Duodenal mucosa (tissue), 2 donors: Measurements from ENCODE around the gene TEX264.
"Not testable (repeated sequence)": the region's sequence is repeated elsewhere in the genome, so short reads cannot be mapped to it uniquely, and the experiment has no call there.

Experiments
- H3K27ac ChIP-seq: one replicate; pipeline ENCODE4 v1.7.0; 2013; ENCODE audit warnings: low read depth, low read length
- H3K27me3 ChIP-seq, 2 donors: one replicate each; pipeline ENCODE4 v1.7.0; 2013; ENCODE audit warnings: low read length in 2 of 2, control low read depth in 1 of 2; ENCODE audit not compliant: insufficient read depth in 2 of 2, control insufficient read depth in 1 of 2
- H3K36me3 ChIP-seq, 2 donors: one replicate each; pipeline ENCODE4 v1.7.0; 2013; ENCODE audit warnings: low read length in 2 of 2, control low read depth in 1 of 2; ENCODE audit not compliant: insufficient read depth in 2 of 2, control insufficient read depth in 1 of 2
- H3K4me1 ChIP-seq, 2 donors: one replicate each; pipeline ENCODE4 v1.7.0; 2013; ENCODE audit warnings: low read length in 2 of 2, control low read depth in 1 of 2; ENCODE audit not compliant: insufficient read depth in 2 of 2, control insufficient read depth in 1 of 2
- H3K4me3 ChIP-seq, 2 donors: one replicate each; pipeline ENCODE4 v1.7.0; 2013; ENCODE audit warnings: low read length in 2 of 2, low read depth in 1 of 2
- H3K9ac ChIP-seq, 2 donors: one replicate each; pipeline ENCODE4 v1.7.0; 2013; ENCODE audit warnings: low read length in 2 of 2, low read depth in 1 of 2
- H3K9me3 ChIP-seq, 2 donors: one replicate each; pipeline ENCODE4 v1.7.0; 2013; ENCODE audit warnings: low read length in 2 of 2, control low read depth in 1 of 2; ENCODE audit not compliant: control insufficient read depth in 1 of 2

The TEX264 gene

DNA sequence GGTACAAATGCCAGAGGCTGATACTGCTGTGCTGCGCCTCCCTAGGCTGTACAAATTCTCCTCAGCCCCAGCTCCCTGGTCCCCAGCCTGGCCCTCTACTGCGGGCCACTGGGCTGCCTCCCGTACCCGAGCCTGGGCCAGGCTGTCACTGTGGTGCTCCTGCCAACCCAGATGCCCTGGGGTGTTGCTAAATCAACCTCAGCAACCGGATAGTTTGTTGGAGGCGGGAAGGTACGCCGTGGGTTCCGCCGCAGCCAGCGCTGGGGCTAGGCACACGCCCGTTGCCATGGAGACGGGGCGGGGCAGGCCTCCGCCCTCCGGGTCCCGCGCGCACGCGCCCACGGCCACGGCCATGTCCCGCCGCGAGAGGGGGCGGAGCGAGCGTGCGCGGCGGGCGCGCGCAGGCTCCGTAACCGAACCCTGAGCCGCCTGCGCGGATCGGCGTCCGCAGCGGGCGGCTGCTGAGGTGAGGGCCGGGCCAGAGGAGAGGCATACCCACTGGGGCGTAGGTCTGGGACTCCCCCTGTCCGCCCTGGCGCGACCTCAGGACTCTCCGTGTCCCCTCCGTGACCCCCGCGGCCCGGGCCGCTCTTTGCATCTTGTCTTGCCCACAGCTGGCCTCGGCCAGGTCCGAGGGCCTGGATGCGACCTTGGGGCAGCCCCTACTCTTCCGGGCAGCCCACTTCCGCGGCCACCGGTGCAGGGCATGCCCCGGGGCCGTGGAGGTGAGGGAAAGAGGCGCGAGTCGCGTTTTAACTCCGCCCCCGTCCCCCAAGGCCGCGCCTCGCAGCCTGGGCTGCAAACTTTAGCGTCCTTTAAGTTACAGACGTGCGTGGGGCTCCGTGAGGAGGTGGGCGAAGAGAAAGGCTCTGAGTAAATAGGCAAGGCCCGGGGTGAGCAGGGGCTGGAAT lies at the start of gene TEX264:
TSS of gene TEX264 (plus strand) at position 430 of the 911 bp plus-strand sequence. CDS start 3,053 bp downstream, outside the sequence.
- peaks cover 29 to 36% of the 10 kb centered on the region in 2 donors for H3K4me1 ChIP-seq
- H3K9ac ChIP-seq: peak within 1 kb of the TSS; percentile 80 to 88
- peak within 1 kb of the TSS; percentile 76 for H3K27ac ChIP-seq
- no peaks in the 10 kb centered on the region for H3K27me3 ChIP-seq
- peaks cover 0 to 14% of the 10 kb centered on the region in 2 donors for H3K36me3 ChIP-seq
- no peaks in the 10 kb centered on the region for H3K9me3 ChIP-seq
- H3K4me3 ChIP-seq: peak within 1 kb of the TSS; percentile 76 to 86

DNA sequence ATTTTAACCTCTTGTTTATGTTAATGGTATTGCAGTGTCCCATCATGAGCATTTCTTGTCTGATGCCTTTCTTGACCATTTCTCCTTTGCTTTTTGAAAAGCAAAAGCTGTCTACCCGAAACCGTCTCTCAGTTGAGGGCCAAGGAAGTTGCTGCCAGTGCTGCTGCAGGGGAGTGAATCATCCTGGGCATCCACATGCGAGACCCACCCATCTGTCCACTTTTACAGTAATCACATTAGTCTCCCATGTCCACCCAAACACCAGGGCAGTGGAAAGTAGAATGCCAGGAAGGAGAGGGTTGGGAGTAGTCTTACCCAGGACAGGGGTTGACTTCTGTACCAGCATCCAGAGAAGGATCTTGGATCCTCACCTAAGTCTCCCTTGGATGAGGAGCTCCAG lies 48.6 kb upstream of the TEX264 start:
- H3K4me1 ChIP-seq: peaks cover 16 to 26% of the 10 kb centered on the region in 2 donors

DNA sequence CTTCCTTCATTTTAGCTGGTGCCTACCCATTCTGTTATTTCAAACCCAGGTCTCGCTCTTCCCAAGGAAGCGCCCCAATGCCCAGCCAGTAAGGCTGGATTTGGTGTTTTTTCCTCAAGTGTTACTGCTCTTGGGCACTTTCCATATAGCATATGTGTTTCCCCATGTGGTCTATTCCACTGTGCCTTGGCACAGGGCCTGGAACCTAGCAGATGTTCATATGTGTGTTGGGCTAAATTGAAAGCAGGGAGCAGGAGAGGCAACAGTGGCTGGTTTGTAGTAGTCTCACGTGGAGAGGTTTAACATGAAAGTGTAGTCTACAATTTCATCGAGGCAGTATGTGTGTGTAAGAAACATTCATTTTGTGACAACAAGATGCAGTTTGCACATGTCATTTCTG lies 48.2 kb upstream of the TEX264 start:
- Histone ChIP-seq H3K27ac (no peak overlapping the region), H3K9me3 (no peaks in the 10 kb centered on the region), H3K27me3 (no peaks in the 10 kb centered on the region), H3K4me3 (no peak overlapping the region), H3K4me1 (peaks cover 16 to 26% of the 10 kb centered on the region in 2 donors), H3K9ac (no peak overlapping the region), H3K36me3 (peaks cover 6 to 8% of the 10 kb centered on the region in 2 donors)

More for the DNA sequence above, 48.6 kb upstream of the TEX264 start:
- Histone ChIP-seq H3K9me3 (no peaks in the 10 kb centered on the region), H3K9ac (no peak overlapping the region), H3K27me3 (no peaks in the 10 kb centered on the region), H3K36me3 (peaks cover 2 to 4% of the 10 kb centered on the region in 2 donors), H3K27ac (no peak overlapping the region), H3K4me3 (no peak overlapping the region)

GRCh38 chr3:51630513-51630912 lies 40.5 kb upstream of the TEX264 start:
- no peak overlapping the region for H3K9ac ChIP-seq
- H3K27me3 ChIP-seq: no peaks in the 10 kb centered on the region
- H3K9me3 ChIP-seq: no peaks in the 10 kb centered on the region
- H3K27ac ChIP-seq: no peak overlapping the region
- no peaks in the 10 kb centered on the region for H3K4me1 ChIP-seq
- H3K36me3 ChIP-seq: peaks cover 37 to 65% of the 10 kb centered on the region in 2 donors
- no peak overlapping the region for H3K4me3 ChIP-seq

DNA sequence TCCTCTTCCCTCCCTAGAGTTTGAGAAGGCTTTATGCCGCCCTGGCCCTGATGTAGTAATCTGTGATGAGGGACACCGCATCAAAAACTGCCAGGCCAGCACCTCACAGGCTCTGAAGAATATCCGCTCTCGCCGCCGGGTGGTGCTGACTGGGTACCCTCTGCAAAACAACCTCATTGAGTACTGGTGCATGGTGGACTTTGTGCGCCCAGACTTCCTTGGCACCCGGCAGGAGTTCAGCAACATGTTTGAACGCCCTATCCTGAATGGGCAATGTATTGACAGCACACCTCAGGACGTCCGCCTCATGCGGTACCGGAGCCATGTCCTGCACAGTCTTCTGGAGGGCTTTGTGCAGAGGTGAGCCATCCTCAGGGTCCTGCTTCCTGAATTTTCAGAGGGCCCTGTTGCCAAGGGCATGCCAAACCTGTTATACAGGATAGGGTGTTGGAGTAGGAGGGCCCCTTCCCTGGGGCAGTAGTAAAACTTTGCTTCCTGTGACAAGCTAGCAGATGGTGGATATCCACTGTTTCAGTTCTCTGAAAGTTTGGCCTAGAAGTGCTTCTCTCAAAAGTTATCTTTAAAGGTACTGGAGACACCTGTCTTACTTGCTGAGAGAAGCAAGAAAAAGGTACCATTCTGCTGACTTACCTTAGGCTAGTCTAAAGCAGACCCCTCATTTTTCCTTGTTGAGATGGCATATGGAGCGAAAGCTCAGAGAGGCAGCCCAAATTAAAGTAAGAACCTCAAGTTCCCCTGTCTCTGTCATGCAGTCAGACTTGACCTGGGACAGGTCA lies 33.7 kb upstream of the TEX264 start:
- peaks cover 47 to 88% of the 10 kb centered on the region in 2 donors for H3K36me3 ChIP-seq
- no peak overlapping the region for H3K4me3 ChIP-seq
- H3K9me3 ChIP-seq: no peaks in the 10 kb centered on the region
- no peaks in the 10 kb centered on the region for H3K4me1 ChIP-seq
- no peak overlapping the region for H3K27ac ChIP-seq
- H3K27me3 ChIP-seq: no peaks in the 10 kb centered on the region
- no peak overlapping the region for H3K9ac ChIP-seq

DNA sequence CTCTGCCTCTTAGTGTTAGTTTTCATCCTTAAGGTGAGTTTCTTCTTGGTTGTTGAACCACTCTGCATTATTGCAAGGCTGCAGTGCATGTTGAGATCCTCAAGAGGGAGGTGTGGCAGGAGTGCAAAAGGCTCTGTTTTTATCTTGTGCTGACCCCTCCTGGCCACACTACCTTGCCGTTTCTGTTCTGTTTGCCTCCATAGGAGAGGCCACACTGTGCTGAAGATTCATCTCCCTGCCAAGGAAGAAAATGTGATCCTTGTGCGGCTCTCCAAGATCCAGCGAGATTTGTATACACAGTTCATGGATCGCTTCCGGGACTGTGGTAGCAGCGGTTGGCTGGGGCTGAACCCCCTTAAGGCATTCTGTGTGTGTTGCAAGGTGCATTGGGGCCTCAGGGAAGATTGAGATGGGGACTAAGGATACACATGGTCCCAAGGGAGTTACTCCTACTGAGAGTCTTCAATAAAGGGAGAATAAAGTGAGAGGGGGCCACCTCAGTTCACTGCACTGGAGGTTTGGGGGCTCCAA lies 33.0 kb upstream of the TEX264 start:
- H3K4me1 ChIP-seq: no peaks in the 10 kb centered on the region
- no peak overlapping the region for H3K9ac ChIP-seq
- no peaks in the 10 kb centered on the region for H3K9me3 ChIP-seq
- no peaks in the 10 kb centered on the region for H3K27me3 ChIP-seq
- H3K36me3 ChIP-seq: peaks cover 51 to 91% of the 10 kb centered on the region in 2 donors
- no peak overlapping the region for H3K27ac ChIP-seq
- no peak overlapping the region for H3K4me3 ChIP-seq

GRCh38 chr3:51642462-51642861 lies 28.6 kb upstream of the TEX264 start:
- no peak overlapping the region for H3K9ac ChIP-seq
- H3K9me3 ChIP-seq: no peaks in the 10 kb centered on the region
- H3K36me3 ChIP-seq: peaks cover 60 to 95% of the 10 kb centered on the region in 2 donors
- no peak overlapping the region for H3K27ac ChIP-seq
- no peak overlapping the region for H3K4me3 ChIP-seq
- H3K4me1 ChIP-seq: no peaks in the 10 kb centered on the region
- H3K27me3 ChIP-seq: no peaks in the 10 kb centered on the region

GRCh38 chr3:51646091-51646490 lies 25.0 kb upstream of the TEX264 start:
- no peaks in the 10 kb centered on the region for H3K27me3 ChIP-seq
- no peaks in the 10 kb centered on the region for H3K4me1 ChIP-seq
- no peaks in the 10 kb centered on the region for H3K9me3 ChIP-seq
- H3K27ac ChIP-seq: no peak overlapping the region
- no peak overlapping the region for H3K9ac ChIP-seq
- H3K4me3 ChIP-seq: no peak overlapping the region
- H3K36me3 ChIP-seq: peaks cover 40 to 70% of the 10 kb centered on the region in 2 donors

DNA sequence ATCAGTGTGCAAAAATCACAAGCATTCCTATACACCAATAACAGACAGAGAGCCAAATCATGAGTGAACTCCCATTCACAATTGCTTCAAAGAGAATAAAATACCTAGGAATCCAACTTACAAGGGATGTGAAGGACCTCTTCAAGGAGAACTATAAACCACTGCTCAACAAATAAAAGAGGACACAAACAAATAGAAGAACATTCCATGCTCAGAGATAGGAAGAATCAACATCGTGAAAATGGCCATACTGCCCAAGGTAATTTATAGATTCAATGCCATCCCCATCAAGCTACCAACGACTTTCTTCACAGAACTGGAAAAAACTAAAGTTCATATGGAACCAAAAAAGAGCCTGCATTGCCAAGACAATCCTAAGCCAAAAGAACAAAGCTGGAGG lies 18.9 kb upstream of the TEX264 start:
- H3K9me3 ChIP-seq, H3K4me3 ChIP-seq, H3K27me3 ChIP-seq, H3K9ac ChIP-seq, H3K4me1 ChIP-seq, H3K27ac ChIP-seq: not testable (repeated sequence)
- peaks cover 9 to 32% of the 10 kb centered on the region in 2 donors for H3K36me3 ChIP-seq

DNA sequence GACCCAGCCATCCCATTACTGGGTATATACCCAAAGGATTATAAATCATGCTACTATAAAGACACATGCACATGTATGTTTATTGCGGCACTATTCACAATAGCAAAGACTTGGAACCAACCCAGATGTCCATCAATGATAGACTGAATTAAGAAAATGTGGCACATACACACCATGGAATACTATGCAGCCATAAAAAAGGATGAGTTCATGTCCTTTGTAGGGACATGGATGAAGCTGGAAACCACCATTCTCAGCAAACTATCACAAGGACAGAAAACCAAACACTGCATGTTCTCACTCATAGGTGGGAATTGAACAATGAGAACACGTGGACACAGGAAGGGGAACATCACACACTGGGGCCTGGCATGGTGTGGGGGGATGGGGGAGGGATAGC lies 17.6 kb upstream of the TEX264 start:
- not testable (repeated sequence) for H3K9ac ChIP-seq, H3K9me3 ChIP-seq, H3K27ac ChIP-seq, H3K4me1 ChIP-seq, H3K4me3 ChIP-seq, H3K27me3 ChIP-seq
- peaks cover 9 to 30% of the 10 kb centered on the region in 2 donors for H3K36me3 ChIP-seq
